GM21360 (cell line): ENCODE data around the gene UBXN6.

Experiments
- ATAC-seq: cut with Tn5 transposase; IDR thresholded peaks from one replicate; pipeline ENCODE4 v1.9.1; 2021; ENCODE audit warnings: mild to moderate bottlenecking, moderate library complexity; ENCODE audit not compliant: unreplicated experiment

Gene UBXN6

GRCh38 chr19:4443188-4443587 is 14.4 kb downstream of the UBXN6 start:
- ATAC-seq = no peak

- no peak for ATAC-seq
Measured at GRCh38 chr19:4442819-4443146, 14.8 kb downstream of the UBXN6 start.

GRCh38 chr19:4441994-4442818 is 15.4 kb downstream of the UBXN6 start:
- ATAC-seq = no peak

- ATAC-seq = no peak
Measured at GRCh38 chr19:4439243-4439642, 18.4 kb downstream of the UBXN6 start.

- ATAC-seq = no peak
Measured at GRCh38 chr19:4437103-4437502, 20.5 kb downstream of the UBXN6 start.

GRCh38 chr19:4436231-4436630 is 21.4 kb downstream of the UBXN6 start:
- no peak for ATAC-seq

- ATAC-seq = no peak
Measured at GRCh38 chr19:4434391-4434790, 23.2 kb downstream of the UBXN6 start.

- ATAC-seq = no peak
Measured at GRCh38 chr19:4432918-4433506, 24.6 kb downstream of the UBXN6 start.

- ATAC-seq = no peak
Measured at GRCh38 chr19:4431808-4432674, 25.6 kb downstream of the UBXN6 start.

GRCh38 chr19:4431296-4431695 is 26.3 kb downstream of the UBXN6 start:
- no peak for ATAC-seq

GRCh38 chr19:4430760-4431159 is 26.8 kb downstream of the UBXN6 start:
- no peak for ATAC-seq

GRCh38 chr19:4429771-4430171 is 27.8 kb downstream of the UBXN6 start:
- no peak for ATAC-seq

GRCh38 chr19:4429256-4429655 is 28.3 kb downstream of the UBXN6 start:
- ATAC-seq = no peak

GRCh38 chr19:4428326-4428975 is 29.1 kb downstream of the UBXN6 start:
- no peak for ATAC-seq

GRCh38 chr19:4425537-4425936 is 32.1 kb downstream of the UBXN6 start:
- ATAC-seq = no peak

GRCh38 chr19:4423416-4424126 is 34.0 kb downstream of the UBXN6 start:
- ATAC-seq = no peak

- no peak for ATAC-seq
Measured at GRCh38 chr19:4416268-4416667, 41.3 kb downstream of the UBXN6 start.

GRCh38 chr19:4415352-4415751 is 42.2 kb downstream of the UBXN6 start:
- no peak for ATAC-seq

GRCh38 chr19:4414800-4415321 is 42.7 kb downstream of the UBXN6 start:
- no peak for ATAC-seq

GRCh38 chr19:4414144-4414799 is 43.3 kb downstream of the UBXN6 start:
- ATAC-seq = no peak
